B cell (primary cell): ENCODE measurements around the gene KIF21B.

Source experiments
- CTCF ChIP-seq: fragments of 200-600 bp; IDR thresholded peaks from one replicate; pipeline ENCODE4 v1.8.0; 2022; ENCODE audit warnings: antibody characterized with exemption, mild to moderate bottlenecking
- EZH2 ChIP-seq: IDR thresholded peaks from 2 replicates; pipeline ENCODE4 v1.6.1; 2012; ENCODE audit warnings: borderline replicate concordance, low read depth, mild to moderate bottlenecking, moderate library complexity, low read length; ENCODE audit not compliant: insufficient read depth, poor library complexity, severe bottlenecking

DNA sequence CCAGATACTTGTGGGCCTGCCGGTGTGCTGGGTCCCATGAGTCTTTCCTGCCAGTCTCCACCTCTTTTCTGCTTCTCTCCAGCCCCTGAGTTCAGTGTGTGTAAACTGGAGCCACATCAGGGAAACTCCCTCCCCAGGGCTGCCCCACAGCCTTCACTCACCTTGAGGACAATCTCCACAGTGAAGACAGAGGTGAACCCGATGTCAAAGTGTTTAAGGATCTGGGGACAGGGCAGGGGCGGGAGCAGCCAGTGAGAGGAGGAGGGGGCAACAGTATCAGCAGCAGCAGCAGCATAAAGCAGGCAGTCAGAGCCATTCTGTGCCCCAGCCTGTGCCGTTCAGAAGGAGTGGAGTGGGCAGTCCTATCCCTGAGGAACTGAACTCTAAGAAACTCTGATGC lies 45.5 kb upstream of the KIF21B start:
- TF ChIP-seq CTCF (no peak), EZH2 (no peak)
